ENCODE data around the gene HNRNPM. TPM values are rescaled to one million over a fixed set of nuclear protein-coding genes. Genes with fewer than 3 reads are reported as not detected.
A peak's percentile ranks its signal among the peaks of the same experiment; 100 is the strongest.

Gene HNRNPM
- total RNA-seq, 3 donors from 2014 or later, result 84.8 to 153 (median 116) TPM

DNA sequence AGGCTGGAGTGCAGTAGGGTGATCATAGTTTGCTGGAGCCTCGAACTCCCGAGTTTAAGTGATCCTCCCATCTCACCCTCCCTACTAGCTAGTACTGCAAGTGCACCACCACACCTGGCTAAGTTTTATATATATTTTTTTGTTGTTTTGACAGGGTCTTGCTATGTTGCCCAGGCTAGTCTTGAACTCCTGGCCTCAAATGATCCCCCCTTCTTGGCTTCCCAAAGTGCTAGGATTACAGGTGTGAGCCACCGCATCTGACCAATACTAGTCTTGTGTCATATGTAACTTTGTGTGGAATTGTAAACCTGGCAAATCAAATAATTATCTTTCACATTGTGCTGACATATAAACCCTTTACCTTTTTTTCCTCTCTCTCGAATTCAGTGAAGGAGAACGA is 10.2 kb downstream of the HNRNPM start:
- TF ChIP-seq POLR2AphosphoS5 (IDR thresholded peaks at IDR 0.05), result no peak
- no peak for TF ChIP-seq POLR2A (IDR thresholded peaks at IDR 0.05)
- TF ChIP-seq, protein P1, sequence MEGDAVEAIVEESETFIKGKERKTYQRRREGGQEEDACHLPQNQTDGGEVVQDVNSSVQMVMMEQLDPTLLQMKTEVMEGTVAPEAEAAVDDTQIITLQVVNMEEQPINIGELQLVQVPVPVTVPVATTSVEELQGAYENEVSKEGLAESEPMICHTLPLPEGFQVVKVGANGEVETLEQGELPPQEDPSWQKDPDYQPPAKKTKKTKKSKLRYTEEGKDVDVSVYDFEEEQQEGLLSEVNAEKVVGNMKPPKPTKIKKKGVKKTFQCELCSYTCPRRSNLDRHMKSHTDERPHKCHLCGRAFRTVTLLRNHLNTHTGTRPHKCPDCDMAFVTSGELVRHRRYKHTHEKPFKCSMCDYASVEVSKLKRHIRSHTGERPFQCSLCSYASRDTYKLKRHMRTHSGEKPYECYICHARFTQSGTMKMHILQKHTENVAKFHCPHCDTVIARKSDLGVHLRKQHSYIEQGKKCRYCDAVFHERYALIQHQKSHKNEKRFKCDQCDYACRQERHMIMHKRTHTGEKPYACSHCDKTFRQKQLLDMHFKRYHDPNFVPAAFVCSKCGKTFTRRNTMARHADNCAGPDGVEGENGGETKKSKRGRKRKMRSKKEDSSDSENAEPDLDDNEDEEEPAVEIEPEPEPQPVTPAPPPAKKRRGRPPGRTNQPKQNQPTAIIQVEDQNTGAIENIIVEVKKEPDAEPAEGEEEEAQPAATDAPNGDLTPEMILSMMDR (IDR thresholded peaks at IDR 0.05), result no peak
- intact Hi-C loops (cut with DNase I; ENCODE audit: low total_unique reads), result no loop called here
- Histone ChIP-seq H3K36me3 (no peaks in the 10 kb centered on the region), H3K27ac (no peak overlapping the region), H3K4me1 (peaks cover 2 to 41% of the 10 kb centered on the region in 2 donors), H3K9me3 (no peaks in the 10 kb centered on the region), H3K27me3 (no peaks in the 10 kb centered on the region), H3K4me3 (no peak overlapping the region)
- no peak for DNase-seq (ENCODE audit: low spot score in 2 of 2)

DNA sequence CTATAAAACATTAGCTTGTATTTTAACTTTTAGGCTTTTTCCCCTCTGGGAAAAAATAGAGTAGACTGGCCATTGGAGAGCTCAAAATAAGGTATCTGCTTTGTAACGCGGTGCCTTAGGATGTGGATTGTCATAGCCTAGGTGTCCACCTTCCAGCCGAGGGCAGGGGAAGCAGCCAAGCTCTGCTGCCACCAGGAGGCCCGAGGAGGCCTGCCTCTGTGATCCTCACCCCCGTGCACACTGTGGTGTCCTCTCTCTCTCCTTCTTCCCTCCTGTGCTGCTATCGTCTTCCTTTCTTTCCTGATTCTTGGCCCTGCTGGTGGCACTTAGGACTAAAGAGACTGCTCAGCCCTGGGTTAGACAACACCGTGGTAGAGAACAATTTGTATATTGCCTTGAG is 11.3 kb downstream of the HNRNPM start:
- no peak for TF ChIP-seq POLR2AphosphoS5 (IDR thresholded peaks at IDR 0.05)
- TF ChIP-seq, protein P1 (IDR thresholded peaks at IDR 0.05), result no peak
- TF ChIP-seq POLR2A (IDR thresholded peaks at IDR 0.05), result no peak
- no peak for DNase-seq (ENCODE audit: low spot score in 2 of 2)
- Histone ChIP-seq H3K36me3 (no peaks in the 10 kb centered on the region), H3K4me1 (peaks cover 2 to 48% of the 10 kb centered on the region in 2 donors), H3K27ac (peak overlapping the region in 1 of 2 donors; percentile 12), H3K4me3 (no peak overlapping the region), H3K27me3 (no peaks in the 10 kb centered on the region), H3K9me3 (no peaks in the 10 kb centered on the region)
- intact Hi-C loops (cut with DNase I; ENCODE audit: low total_unique reads), result no loop called here

DNA sequence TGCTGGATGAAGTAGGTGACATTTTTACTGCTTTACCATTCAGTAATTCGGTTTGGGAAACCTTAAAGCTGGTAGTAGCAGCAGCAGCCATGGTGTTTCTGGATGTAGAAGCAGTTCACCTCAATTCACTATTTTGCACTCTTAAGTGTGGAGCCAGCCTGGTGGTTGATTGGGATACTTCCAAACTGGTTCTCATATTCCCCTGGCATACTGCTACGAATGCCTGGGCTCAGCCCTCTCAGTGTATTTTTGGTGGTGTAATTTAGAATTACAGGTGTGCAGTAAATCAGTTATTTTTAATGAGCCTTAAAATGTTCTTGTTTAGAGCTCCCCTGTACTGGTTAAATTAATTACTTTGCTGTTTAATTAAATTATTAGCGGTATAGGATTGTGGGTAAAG is 12.4 kb downstream of the HNRNPM start:
- peaks cover 2 to 46% of the 10 kb centered on the region in 2 donors for H3K4me1 ChIP-seq
- no peaks in the 10 kb centered on the region for H3K27me3 ChIP-seq
- H3K4me3 ChIP-seq, result no peak overlapping the region
- intact Hi-C loops (cut with DNase I; ENCODE audit: low total_unique reads), result no loop called here
- no peaks in the 10 kb centered on the region for H3K36me3 ChIP-seq
- TF ChIP-seq POLR2AphosphoS5 (IDR thresholded peaks at IDR 0.05) (no peak), POLR2A (IDR thresholded peaks at IDR 0.05) (no peak)
- TF ChIP-seq, protein P1 (IDR thresholded peaks at IDR 0.05), result no peak
- DNase-seq (ENCODE audit: low spot score in 2 of 2), result no peak
- no peaks in the 10 kb centered on the region for H3K9me3 ChIP-seq
- H3K27ac ChIP-seq, result no peak overlapping the region

DNA sequence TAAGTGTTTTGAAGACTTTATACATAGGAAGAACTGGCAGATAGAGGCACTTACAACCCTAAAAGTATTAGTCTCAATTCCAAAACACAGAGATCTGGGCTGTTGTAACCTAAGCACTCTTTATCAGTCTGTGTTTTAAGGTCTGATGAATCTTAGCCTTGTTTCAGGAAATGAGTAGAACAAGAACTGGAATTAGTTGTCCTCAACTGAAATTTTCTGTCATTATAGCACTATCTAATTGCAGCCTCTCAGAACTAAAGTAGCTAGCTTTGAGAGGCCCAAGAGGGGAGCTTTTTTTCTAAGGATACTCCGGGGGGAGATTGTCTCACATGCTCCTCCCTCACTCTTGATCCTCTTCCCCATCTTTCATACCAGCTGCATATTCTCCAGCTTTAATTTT is 13.1 kb downstream of the HNRNPM start:
- no peak for TF ChIP-seq POLR2AphosphoS5 (IDR thresholded peaks at IDR 0.05)
- TF ChIP-seq, protein P1 (IDR thresholded peaks at IDR 0.05), result no peak
- TF ChIP-seq POLR2A (IDR thresholded peaks at IDR 0.05), result no peak

DNA sequence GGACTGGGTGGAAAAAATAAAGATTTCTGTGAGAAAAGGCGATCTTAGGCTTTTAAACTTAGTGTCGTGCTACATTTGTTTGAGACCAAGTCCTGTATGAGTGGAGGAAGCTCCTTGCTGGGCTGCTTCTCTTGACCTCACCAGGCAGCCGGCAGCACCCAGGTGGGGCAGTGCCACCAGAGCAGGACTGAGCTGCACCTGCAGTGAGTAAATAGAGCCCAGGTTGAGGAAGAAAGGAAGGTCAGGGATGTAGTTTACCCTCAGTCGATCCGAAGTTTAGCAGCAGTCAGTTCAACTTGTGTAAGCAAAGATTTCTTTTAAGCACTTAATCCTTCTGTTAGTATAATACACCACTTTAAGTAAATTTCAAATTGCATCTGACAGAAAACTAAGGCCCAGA is 13.6 kb downstream of the HNRNPM start:
- no peak overlapping the region for H3K4me3 ChIP-seq
- no peaks in the 10 kb centered on the region for H3K9me3 ChIP-seq
- no peaks in the 10 kb centered on the region for H3K27me3 ChIP-seq
- peak overlapping the region in 1 of 2 donors; percentile 0 for H3K27ac ChIP-seq
- H3K36me3 ChIP-seq, result no peaks in the 10 kb centered on the region
- TF ChIP-seq POLR2AphosphoS5 (IDR thresholded peaks at IDR 0.05) (no peak), POLR2A (IDR thresholded peaks at IDR 0.05) (no peak)
- TF ChIP-seq, protein P1 (IDR thresholded peaks at IDR 0.05), result no peak
- intact Hi-C loops (cut with DNase I; ENCODE audit: low total_unique reads), result no loop called here
- peaks cover 2 to 41% of the 10 kb centered on the region in 2 donors for H3K4me1 ChIP-seq
- DNase-seq (ENCODE audit: low spot score in 2 of 2), result no peak

More for the DNA sequence above, 13.1 kb downstream of the HNRNPM start:
- intact Hi-C loops (cut with DNase I; ENCODE audit: low total_unique reads), result no loop called here
- DNase-seq (ENCODE audit: low spot score in 2 of 2), result no peak
- Histone ChIP-seq H3K27ac (peak overlapping the region; percentile 0 to 33), H3K4me3 (no peak overlapping the region), H3K27me3 (no peaks in the 10 kb centered on the region), H3K4me1 (peaks cover 2 to 43% of the 10 kb centered on the region in 2 donors), H3K9me3 (no peaks in the 10 kb centered on the region), H3K36me3 (no peaks in the 10 kb centered on the region)
